ENCODE data around the gene ALK.

DNA sequence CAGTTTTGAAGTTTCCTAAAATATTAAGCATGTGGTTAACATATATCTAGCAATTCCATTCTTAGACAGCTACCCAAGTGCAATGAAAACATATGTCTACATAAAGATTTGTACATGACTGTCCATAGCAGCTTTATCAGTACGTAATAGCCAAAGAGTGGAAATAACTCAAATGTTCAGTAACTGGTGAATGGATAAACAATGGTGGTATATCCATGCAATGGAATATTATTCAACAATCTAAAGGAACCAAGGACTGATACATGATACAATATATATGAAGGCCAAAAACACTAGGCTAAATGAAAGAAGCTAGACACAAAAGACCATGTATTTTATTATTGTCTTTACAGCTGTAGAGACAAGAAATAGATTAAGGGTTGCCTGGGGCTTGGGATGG, 361.4 kb downstream of the ALK start:
- no peak for TF ChIP-seq BHLHE40 (IDR thresholded peaks at IDR 0.05; ENCODE audit: low read depth, low read length)
- no peak for TF ChIP-seq CEBPB (IDR thresholded peaks at IDR 0.05)
- TF ChIP-seq, protein P1, sequence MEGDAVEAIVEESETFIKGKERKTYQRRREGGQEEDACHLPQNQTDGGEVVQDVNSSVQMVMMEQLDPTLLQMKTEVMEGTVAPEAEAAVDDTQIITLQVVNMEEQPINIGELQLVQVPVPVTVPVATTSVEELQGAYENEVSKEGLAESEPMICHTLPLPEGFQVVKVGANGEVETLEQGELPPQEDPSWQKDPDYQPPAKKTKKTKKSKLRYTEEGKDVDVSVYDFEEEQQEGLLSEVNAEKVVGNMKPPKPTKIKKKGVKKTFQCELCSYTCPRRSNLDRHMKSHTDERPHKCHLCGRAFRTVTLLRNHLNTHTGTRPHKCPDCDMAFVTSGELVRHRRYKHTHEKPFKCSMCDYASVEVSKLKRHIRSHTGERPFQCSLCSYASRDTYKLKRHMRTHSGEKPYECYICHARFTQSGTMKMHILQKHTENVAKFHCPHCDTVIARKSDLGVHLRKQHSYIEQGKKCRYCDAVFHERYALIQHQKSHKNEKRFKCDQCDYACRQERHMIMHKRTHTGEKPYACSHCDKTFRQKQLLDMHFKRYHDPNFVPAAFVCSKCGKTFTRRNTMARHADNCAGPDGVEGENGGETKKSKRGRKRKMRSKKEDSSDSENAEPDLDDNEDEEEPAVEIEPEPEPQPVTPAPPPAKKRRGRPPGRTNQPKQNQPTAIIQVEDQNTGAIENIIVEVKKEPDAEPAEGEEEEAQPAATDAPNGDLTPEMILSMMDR (IDR thresholded peaks at IDR 0.05) = no peak
- TF ChIP-seq, protein P2, sequence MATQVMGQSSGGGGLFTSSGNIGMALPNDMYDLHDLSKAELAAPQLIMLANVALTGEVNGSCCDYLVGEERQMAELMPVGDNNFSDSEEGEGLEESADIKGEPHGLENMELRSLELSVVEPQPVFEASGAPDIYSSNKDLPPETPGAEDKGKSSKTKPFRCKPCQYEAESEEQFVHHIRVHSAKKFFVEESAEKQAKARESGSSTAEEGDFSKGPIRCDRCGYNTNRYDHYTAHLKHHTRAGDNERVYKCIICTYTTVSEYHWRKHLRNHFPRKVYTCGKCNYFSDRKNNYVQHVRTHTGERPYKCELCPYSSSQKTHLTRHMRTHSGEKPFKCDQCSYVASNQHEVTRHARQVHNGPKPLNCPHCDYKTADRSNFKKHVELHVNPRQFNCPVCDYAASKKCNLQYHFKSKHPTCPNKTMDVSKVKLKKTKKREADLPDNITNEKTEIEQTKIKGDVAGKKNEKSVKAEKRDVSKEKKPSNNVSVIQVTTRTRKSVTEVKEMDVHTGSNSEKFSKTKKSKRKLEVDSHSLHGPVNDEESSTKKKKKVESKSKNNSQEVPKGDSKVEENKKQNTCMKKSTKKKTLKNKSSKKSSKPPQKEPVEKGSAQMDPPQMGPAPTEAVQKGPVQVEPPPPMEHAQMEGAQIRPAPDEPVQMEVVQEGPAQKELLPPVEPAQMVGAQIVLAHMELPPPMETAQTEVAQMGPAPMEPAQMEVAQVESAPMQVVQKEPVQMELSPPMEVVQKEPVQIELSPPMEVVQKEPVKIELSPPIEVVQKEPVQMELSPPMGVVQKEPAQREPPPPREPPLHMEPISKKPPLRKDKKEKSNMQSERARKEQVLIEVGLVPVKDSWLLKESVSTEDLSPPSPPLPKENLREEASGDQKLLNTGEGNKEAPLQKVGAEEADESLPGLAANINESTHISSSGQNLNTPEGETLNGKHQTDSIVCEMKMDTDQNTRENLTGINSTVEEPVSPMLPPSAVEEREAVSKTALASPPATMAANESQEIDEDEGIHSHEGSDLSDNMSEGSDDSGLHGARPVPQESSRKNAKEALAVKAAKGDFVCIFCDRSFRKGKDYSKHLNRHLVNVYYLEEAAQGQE (IDR thresholded peaks at IDR 0.05) = no peak
- no peak for TF ChIP-seq KDM1A (IDR thresholded peaks at IDR 0.05; ENCODE audit: low read depth)
- TF ChIP-seq POLR2A (IDR thresholded peaks at IDR 0.05; ENCODE audit: low read length) = no peak
- TF ChIP-seq, protein P3, sequence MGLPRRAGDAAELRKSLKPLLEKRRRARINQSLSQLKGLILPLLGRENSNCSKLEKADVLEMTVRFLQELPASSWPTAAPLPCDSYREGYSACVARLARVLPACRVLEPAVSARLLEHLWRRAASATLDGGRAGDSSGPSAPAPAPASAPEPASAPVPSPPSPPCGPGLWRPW (IDR thresholded peaks at IDR 0.05) = no peak
- TF ChIP-seq, protein P4, sequence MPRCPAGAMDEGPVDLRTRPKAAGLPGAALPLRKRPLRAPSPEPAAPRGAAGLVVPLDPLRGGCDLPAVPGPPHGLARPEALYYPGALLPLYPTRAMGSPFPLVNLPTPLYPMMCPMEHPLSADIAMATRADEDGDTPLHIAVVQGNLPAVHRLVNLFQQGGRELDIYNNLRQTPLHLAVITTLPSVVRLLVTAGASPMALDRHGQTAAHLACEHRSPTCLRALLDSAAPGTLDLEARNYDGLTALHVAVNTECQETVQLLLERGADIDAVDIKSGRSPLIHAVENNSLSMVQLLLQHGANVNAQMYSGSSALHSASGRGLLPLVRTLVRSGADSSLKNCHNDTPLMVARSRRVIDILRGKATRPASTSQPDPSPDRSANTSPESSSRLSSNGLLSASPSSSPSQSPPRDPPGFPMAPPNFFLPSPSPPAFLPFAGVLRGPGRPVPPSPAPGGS (IDR thresholded peaks at IDR 0.05) = no peak
- no peak for TF ChIP-seq RAD21 (conservative IDR thresholded peaks at IDR 0.05 in 1 of 2, IDR thresholded peaks at IDR 0.05 in 1 of 2)
- TF ChIP-seq, protein P5, sequence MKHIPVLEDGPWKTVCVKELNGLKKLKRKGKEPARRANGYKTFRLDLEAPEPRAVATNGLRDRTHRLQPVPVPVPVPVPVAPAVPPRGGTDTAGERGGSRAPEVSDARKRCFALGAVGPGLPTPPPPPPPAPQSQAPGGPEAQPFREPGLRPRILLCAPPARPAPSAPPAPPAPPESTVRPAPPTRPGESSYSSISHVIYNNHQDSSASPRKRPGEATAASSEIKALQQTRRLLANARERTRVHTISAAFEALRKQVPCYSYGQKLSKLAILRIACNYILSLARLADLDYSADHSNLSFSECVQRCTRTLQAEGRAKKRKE (CRISPR knock-in tag; IDR thresholded peaks at IDR 0.05; ENCODE audit: low read depth) = no peak
- no peak for TF ChIP-seq CBX2 (IDR thresholded peaks at IDR 0.05; ENCODE audit: borderline replicate concordance, low read depth)

All from A549 (cell line).